ENCODE results near the gene KLK1. TPM values are rescaled to one million over a fixed set of nuclear protein-coding genes. Genes with fewer than 3 reads are reported as not detected.

The KLK1 gene
- total RNA-seq = not detected in 2 replicates

GRCh38 chr19:50823389-50824042 lies at the start of gene KLK1:
TSS of gene KLK1 (minus strand) at chr19:50823787. CDS start at chr19:50823748, 39 bp downstream.
- DNase-seq (ENCODE audit: insufficient read length, low spot score, missing footprints) = peak; percentile 75
- Histone ChIP-seq H3K79me2 (ENCODE audit: insufficient read depth, low read length) (no peaks in the 10 kb centered on the region), H3K4me1 (ENCODE audit: insufficient read depth, low read length) (no peaks in the 10 kb centered on the region), H4K20me1 (ENCODE audit: insufficient read depth, low read length) (no peaks in the 10 kb centered on the region), H3K27ac (ENCODE audit: low read depth, low read length) (no peak within 1 kb of the TSS), H3K9me3 (ENCODE audit: low read depth, low read length) (no peaks in the 10 kb centered on the region), H3K4me2 (ENCODE audit: insufficient read depth, low read length) (no peak within 1 kb of the TSS), H3K27me3 (ENCODE audit: insufficient read depth, low read length) (peaks cover 27% of the 10 kb centered on the region), H3K36me3 (ENCODE audit: insufficient read depth, low read length) (no peaks in the 10 kb centered on the region), H2AFZ (ENCODE audit: low read length) (no peak within 1 kb of the TSS), H3K4me3 (ENCODE audit: insufficient read depth, low read length) (no peak within 1 kb of the TSS)
- TF ChIP-seq CTCF (IDR thresholded peaks at IDR 0.05; ENCODE audit: extremely low read depth, low read depth, low read length) = no peak

DNA sequence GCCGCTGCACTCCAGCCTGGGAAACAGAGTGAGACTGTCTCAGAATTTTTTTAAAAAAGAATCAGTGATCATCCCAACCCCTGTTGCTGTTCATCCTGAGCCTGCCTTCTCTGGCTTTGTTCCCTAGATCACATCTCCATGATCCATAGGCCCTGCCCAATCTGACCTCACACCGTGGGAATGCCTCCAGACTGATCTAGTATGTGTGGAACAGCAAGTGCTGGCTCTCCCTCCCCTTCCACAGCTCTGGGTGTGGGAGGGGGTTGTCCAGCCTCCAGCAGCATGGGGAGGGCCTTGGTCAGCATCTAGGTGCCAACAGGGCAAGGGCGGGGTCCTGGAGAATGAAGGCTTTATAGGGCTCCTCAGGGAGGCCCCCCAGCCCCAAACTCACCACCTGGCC lies 49.5 kb upstream of the KLK1 start, which contains the start of gene KLK2:
TSS of gene KLK2 (plus strand) at position 384 of the 400 bp plus-strand sequence. CDS start 35 bp downstream, outside the sequence.
- Histone ChIP-seq H3K27me3 (ENCODE audit: insufficient read depth, low read length) (peaks cover 16% of the 10 kb centered on the region), H3K27ac (ENCODE audit: low read depth, low read length) (no peak within 1 kb of the TSS), H3K9me3 (ENCODE audit: low read depth, low read length) (no peaks in the 10 kb centered on the region), H4K20me1 (ENCODE audit: insufficient read depth, low read length) (no peaks in the 10 kb centered on the region), H2AFZ (ENCODE audit: low read length) (no peak within 1 kb of the TSS), H3K4me3 (ENCODE audit: insufficient read depth, low read length) (no peak within 1 kb of the TSS), H3K4me2 (ENCODE audit: insufficient read depth, low read length) (no peak within 1 kb of the TSS), H3K36me3 (ENCODE audit: insufficient read depth, low read length) (no peaks in the 10 kb centered on the region), H3K4me1 (ENCODE audit: insufficient read depth, low read length) (no peaks in the 10 kb centered on the region), H3K79me2 (ENCODE audit: insufficient read depth, low read length) (no peaks in the 10 kb centered on the region)
- DNase-seq (ENCODE audit: insufficient read length, low spot score, missing footprints) = no peak
- TF ChIP-seq CTCF (IDR thresholded peaks at IDR 0.05; ENCODE audit: extremely low read depth, low read depth, low read length) = no peak

DNA sequence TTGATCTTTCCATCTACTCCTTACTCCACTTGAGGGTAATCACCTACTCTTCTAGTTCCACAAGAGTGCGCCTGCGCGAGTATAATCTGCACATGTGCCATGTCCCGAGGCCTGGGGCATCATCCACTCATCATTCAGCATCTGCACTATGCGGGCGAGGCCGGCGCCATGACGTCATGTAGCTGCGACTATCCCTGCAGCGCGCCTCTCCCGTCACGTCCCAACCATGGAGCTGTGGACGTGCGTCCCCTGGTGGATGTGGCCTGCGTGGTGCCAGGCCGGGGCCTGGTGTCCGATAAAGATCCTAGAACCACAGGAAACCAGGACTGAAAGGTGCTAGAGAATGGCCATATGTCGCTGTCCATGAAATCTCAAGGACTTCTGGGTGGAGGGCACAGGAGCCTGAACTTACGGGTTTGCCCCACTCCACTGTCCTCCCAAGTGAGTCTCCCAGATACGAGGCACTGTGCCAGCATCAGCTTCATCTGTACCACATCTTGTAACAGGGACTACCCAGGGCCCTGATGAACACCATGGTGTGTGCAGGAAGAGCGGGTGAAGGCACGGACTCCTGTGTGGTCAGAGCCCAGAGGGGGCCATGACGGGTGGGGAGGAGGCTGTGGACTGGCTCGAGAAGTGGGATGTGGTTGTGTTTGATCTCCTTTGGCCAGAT lies 47.0 kb upstream of the KLK1 start:
- DNase-seq (ENCODE audit: insufficient read length, low spot score, missing footprints) = no peak
- H4K20me1 ChIP-seq (ENCODE audit: insufficient read depth, low read length) = no peaks in the 10 kb centered on the region
- H3K36me3 ChIP-seq (ENCODE audit: insufficient read depth, low read length) = no peaks in the 10 kb centered on the region
- no peaks in the 10 kb centered on the region for H3K79me2 ChIP-seq (ENCODE audit: insufficient read depth, low read length)
- no peak overlapping the region for H3K4me2 ChIP-seq (ENCODE audit: insufficient read depth, low read length)
- H3K27me3 ChIP-seq (ENCODE audit: insufficient read depth, low read length) = peaks cover 16% of the 10 kb centered on the region
- no peaks in the 10 kb centered on the region for H3K9me3 ChIP-seq (ENCODE audit: low read depth, low read length)
- H3K27ac ChIP-seq (ENCODE audit: low read depth, low read length) = no peak overlapping the region
- H3K4me1 ChIP-seq (ENCODE audit: insufficient read depth, low read length) = no peaks in the 10 kb centered on the region
- TF ChIP-seq CTCF (IDR thresholded peaks at IDR 0.05; ENCODE audit: extremely low read depth, low read depth, low read length) = no peak
- H3K4me3 ChIP-seq (ENCODE audit: insufficient read depth, low read length) = no peak overlapping the region
- H2AFZ ChIP-seq (ENCODE audit: low read length) = no peak overlapping the region

- Histone ChIP-seq H3K36me3 (ENCODE audit: insufficient read depth, low read length) (no peaks in the 10 kb centered on the region), H4K20me1 (ENCODE audit: insufficient read depth, low read length) (no peaks in the 10 kb centered on the region), H3K4me1 (ENCODE audit: insufficient read depth, low read length) (no peaks in the 10 kb centered on the region), H3K79me2 (ENCODE audit: insufficient read depth, low read length) (no peaks in the 10 kb centered on the region), H3K27me3 (ENCODE audit: insufficient read depth, low read length) (peaks cover 13% of the 10 kb centered on the region), H3K4me3 (ENCODE audit: insufficient read depth, low read length) (no peak overlapping the region), H3K9me3 (ENCODE audit: low read depth, low read length) (no peaks in the 10 kb centered on the region), H2AFZ (ENCODE audit: low read length) (no peak overlapping the region), H3K4me2 (ENCODE audit: insufficient read depth, low read length) (no peak overlapping the region), H3K27ac (ENCODE audit: low read depth, low read length) (no peak overlapping the region)
- DNase-seq (ENCODE audit: insufficient read length, low spot score, missing footprints) = no peak
- TF ChIP-seq CTCF (IDR thresholded peaks at IDR 0.05; ENCODE audit: extremely low read depth, low read depth, low read length) = no peak
Observed at GRCh38 chr19:50869479-50869878, 45.9 kb upstream of the KLK1 start.
